ENCODE results near the gene ALPP.
"Not testable (repeated sequence)": the region's sequence is repeated elsewhere in the genome, so short reads cannot be mapped to it uniquely, and the experiment has no call there.

The ALPP gene

GRCh38 chr2:232407428-232408150, 29.0 kb downstream of the ALPP start:
- DNase-seq: not testable (repeated sequence)

- not testable (repeated sequence) for DNase-seq
Observed at GRCh38 chr2:232408269-232408668, 29.7 kb downstream of the ALPP start.

GRCh38 chr2:232409617-232410016, 31.1 kb downstream of the ALPP start:
- not testable (repeated sequence) for DNase-seq

- no peak for DNase-seq
Observed at GRCh38 chr2:232410238-232410900, 31.8 kb downstream of the ALPP start.

GRCh38 chr2:232411901-232412629, 33.5 kb downstream of the ALPP start:
- DNase-seq: no peak

- DNase-seq: no peak
Observed at GRCh38 chr2:232412986-232413385, 34.4 kb downstream of the ALPP start.

- no peak for DNase-seq
Observed at GRCh38 chr2:232415138-232415690, 36.7 kb downstream of the ALPP start.

GRCh38 chr2:232415736-232416520, 37.4 kb downstream of the ALPP start:
- DNase-seq: no peak

- DNase-seq: no peak
Observed at GRCh38 chr2:232416521-232417470, 38.2 kb downstream of the ALPP start.

GRCh38 chr2:232417489-232417888, 38.9 kb downstream of the ALPP start:
- DNase-seq: no peak

GRCh38 chr2:232418056-232418455, 39.5 kb downstream of the ALPP start:
- no peak for DNase-seq

GRCh38 chr2:232418466-232419244, 40.1 kb downstream of the ALPP start:
- DNase-seq: no peak

GRCh38 chr2:232419245-232420072, 40.9 kb downstream of the ALPP start:
- no peak for DNase-seq

- no peak for DNase-seq
Observed at GRCh38 chr2:232420073-232420454, 41.5 kb downstream of the ALPP start.

GRCh38 chr2:232420463-232421188, 42.1 kb downstream of the ALPP start:
- no peak for DNase-seq

GRCh38 chr2:232421189-232421785, 42.7 kb downstream of the ALPP start:
- DNase-seq: no peak

GRCh38 chr2:232422051-232422450, 43.5 kb downstream of the ALPP start:
- no peak for DNase-seq

GRCh38 chr2:232422996-232423395, 44.4 kb downstream of the ALPP start:
- not testable (repeated sequence) for DNase-seq

Data from central memory CD4-positive, alpha-beta T cell (primary cell).